Measurements from ENCODE around the gene BCAS3. TPM values are rescaled to one million over a fixed set of nuclear protein-coding genes. Genes with fewer than 3 reads are reported as not detected.

Gene BCAS3
- total RNA-seq, 1 experiment from 2014 or later: 26.3 TPM

DNA sequence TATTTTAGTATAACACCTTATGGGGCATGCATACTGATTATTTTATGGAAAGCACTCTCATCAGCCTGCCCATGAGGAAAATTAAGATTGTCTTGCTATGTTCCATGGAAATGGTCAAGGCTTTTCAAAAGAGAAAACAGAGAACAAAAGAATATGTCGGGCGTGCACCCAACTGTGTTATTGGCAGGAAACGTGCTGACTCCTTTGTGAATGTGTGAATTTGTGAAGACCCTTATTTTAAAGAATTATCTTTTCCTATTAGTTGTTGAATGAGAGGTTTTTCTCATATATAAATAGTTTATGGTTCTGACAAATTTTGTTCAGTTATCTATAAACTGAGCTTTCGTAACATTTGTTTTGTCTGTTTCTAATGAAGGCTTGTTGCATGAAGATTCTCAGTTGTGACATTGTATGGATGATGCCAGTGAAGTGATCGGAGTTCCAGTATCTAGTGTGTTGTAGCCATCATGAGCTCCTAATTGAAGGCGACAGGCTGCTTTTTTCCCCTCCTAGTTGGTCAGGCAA is 180.0 kb downstream of the BCAS3 start (continued):
- TF ChIP-seq, protein P1, sequence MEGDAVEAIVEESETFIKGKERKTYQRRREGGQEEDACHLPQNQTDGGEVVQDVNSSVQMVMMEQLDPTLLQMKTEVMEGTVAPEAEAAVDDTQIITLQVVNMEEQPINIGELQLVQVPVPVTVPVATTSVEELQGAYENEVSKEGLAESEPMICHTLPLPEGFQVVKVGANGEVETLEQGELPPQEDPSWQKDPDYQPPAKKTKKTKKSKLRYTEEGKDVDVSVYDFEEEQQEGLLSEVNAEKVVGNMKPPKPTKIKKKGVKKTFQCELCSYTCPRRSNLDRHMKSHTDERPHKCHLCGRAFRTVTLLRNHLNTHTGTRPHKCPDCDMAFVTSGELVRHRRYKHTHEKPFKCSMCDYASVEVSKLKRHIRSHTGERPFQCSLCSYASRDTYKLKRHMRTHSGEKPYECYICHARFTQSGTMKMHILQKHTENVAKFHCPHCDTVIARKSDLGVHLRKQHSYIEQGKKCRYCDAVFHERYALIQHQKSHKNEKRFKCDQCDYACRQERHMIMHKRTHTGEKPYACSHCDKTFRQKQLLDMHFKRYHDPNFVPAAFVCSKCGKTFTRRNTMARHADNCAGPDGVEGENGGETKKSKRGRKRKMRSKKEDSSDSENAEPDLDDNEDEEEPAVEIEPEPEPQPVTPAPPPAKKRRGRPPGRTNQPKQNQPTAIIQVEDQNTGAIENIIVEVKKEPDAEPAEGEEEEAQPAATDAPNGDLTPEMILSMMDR (IDR thresholded peaks at IDR 0.05 in 2 of 3, conservative IDR thresholded peaks at IDR 0.05 in 1 of 3; ENCODE audit: borderline replicate concordance in 1 of 3, insufficient read depth in 1 of 3, low read depth in 2 of 3, low read length in 2 of 3): no peak
- no peak for TF ChIP-seq SP1 (IDR thresholded peaks at IDR 0.05; ENCODE audit: low read depth)
- TF ChIP-seq POLR2AphosphoS5 (IDR thresholded peaks at IDR 0.05; ENCODE audit: low read depth, low read length): no peak

DNA sequence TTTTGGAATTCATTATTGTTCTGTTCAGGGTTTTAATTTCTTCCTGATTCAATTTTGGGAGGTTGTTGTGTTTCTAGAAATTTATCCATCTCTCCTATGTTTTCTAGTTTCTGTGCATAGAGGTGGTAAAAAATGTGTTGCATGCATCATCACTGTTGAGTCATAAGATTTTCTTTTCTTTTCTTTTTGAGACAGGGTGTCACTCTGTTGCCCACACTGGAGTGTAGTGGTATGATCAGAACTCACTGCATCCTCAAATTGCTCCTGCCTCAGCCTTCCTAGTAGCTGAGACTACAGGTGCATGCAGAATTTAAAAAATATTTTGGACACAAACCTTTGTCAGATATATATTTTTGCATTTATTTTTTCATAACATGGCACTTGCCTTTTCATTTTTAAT is 184.8 kb downstream of the BCAS3 start:
- Histone ChIP-seq H3K9me2 (ENCODE audit: insufficient read depth) (no peaks in the 10 kb centered on the region), H3K27me3 (ENCODE audit: insufficient read depth, low read length) (no peaks in the 10 kb centered on the region), H3K36me3 (ENCODE audit: control insufficient read depth in 1 of 2, insufficient read depth in 2 of 2, low read length in 2 of 2) (no peaks in the 10 kb centered on the region), H3K4me1 (ENCODE audit: control insufficient read depth in 1 of 2, insufficient read depth in 2 of 2, low read length in 2 of 2) (no peaks in the 10 kb centered on the region), H2AFZ (ENCODE audit: low read depth, low read length, poor library complexity, severe bottlenecking) (no peak overlapping the region), H3K4me2 (ENCODE audit: low read length) (no peak overlapping the region), H3K79me2 (ENCODE audit: insufficient read depth, low read length) (no peaks in the 10 kb centered on the region), H3K27ac (ENCODE audit: low read depth, low read length) (no peak overlapping the region), H3K9ac (ENCODE audit: low read length) (no peak overlapping the region), H3K9me3 (ENCODE audit: control insufficient read depth in 1 of 2, insufficient read depth in 1 of 2, low read depth in 1 of 2, low read length in 2 of 2) (no peaks in the 10 kb centered on the region), H4K20me1 (ENCODE audit: insufficient read depth) (no peaks in the 10 kb centered on the region), H3K4me3 (replicated peaks in 1 of 2; ENCODE audit: low read depth in 1 of 2, low read length in 2 of 2) (no peak overlapping the region)
- TF ChIP-seq SIN3A (IDR thresholded peaks at IDR 0.05; ENCODE audit: low read depth): no peak
- TF ChIP-seq RAD21 (IDR thresholded peaks at IDR 0.05; ENCODE audit: low read depth): no peak
- TF ChIP-seq ZFX (IDR thresholded peaks at IDR 0.05): no peak
- TF ChIP-seq JUND (IDR thresholded peaks at IDR 0.05): no peak
- no peak for TF ChIP-seq YY1 (IDR thresholded peaks at IDR 0.05; ENCODE audit: extremely low read depth, insufficient replicate concordance, low read depth, low read length)
- no peak for TF ChIP-seq EZH2phosphoT487 (IDR thresholded peaks at IDR 0.05; ENCODE audit: borderline replicate concordance)
- no peak for TF ChIP-seq ATF3 (IDR thresholded peaks at IDR 0.05)
- TF ChIP-seq SRF (IDR thresholded peaks at IDR 0.05; ENCODE audit: low read depth): no peak
- TF ChIP-seq, protein P2, sequence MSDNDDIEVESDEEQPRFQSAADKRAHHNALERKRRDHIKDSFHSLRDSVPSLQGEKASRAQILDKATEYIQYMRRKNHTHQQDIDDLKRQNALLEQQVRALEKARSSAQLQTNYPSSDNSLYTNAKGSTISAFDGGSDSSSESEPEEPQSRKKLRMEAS (IDR thresholded peaks at IDR 0.05): no peak
- BruUV-seq (replicated peaks): no TSS peak
- no peak for ATAC-seq
- no peak for DNase-seq (ENCODE audit: low read depth, low spot score)
- POLR2A ChIA-PET: no interaction called here
- CTCF ChIA-PET: no interaction called here
- RAD21 ChIA-PET (ENCODE audit: low non-redundant PET in 1 of 2, low total read pairs in 2 of 2, uncharacterized antibody in 2 of 2, unreplicated experiment in 2 of 2): no interaction called here
- intact Hi-C loops (cut with micrococcal nuclease): no loop called here

Data from HCT116 (cell line).